NCI-H2227 treated with DMSO at 0.1 percent for 48 hours (cell line): ENCODE measurements around the gene UBE4B.

Experiments used
- DNase-seq: peaks from one replicate; lab custom pipeline; 2025; lab: John Stamatoyannopoulos, UW

The UBE4B gene

GRCh38 chr1:10042746-10043145 lies 10.0 kb downstream of the UBE4B start:
- DNase-seq, result no peak

- DNase-seq, result no peak
Measured at GRCh38 chr1:10045480-10046355, 13.0 kb downstream of the UBE4B start.

DNA sequence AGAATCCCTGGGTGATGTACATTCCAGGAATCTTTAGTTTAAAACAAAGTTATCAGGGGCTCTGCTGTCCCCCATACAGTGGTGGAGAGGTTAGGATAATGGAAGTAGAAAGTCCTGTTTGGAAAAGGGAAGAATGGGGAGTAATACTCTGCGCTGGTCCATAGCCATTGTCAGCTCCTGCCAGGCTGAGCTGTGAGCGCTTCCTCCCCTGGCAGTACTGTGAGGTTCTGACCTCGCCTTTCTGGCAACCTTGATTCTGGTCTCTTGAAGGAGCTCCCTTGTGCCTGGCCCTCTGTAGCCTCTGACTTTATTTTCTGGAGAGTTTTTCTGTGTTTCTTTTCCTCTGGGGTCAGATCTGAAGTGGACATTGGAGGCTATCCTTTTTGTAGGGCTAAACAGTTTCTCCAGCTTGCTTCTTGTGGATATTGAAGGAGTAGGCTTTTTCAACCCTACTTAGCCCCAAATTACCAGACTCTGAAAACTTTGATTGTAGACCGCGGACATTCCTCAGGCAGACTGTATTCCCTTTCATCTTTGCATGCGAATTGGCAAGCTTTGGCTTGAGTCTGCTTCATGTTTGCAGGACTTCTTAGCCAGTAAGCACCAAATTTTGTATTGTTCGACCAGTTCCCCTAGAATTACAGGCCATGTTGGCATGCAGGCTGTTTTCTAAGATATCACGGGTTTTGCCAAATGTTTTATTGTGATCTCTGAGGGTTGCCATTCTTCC lies 13.8 kb downstream of the UBE4B start:
- DNase-seq, result no peak

DNA sequence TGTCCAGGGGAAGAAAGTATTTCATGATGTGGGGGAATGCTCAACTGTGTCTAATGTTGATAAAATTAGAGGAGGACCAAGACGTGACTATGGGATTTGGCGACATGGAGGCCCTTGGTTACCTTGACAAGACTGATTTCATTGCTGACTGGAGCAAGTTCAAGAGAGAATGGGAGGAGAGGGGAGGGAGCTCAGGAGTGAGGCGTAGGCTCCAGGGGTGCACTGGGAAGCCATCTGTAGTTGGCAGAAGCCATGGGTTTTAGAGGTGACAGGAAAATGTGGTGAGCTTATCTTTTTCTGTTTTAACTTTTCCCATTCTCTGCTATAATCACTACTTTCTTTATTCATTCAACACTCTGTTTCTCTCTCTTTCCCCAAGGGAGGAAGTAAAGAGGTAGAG lies 15.8 kb downstream of the UBE4B start:
- DNase-seq, result no peak

- DNase-seq, result no peak
Measured at GRCh38 chr1:10050611-10051010, 17.9 kb downstream of the UBE4B start.

- DNase-seq, result no peak
Measured at GRCh38 chr1:10051656-10052055, 18.9 kb downstream of the UBE4B start.

- DNase-seq, result no peak
Measured at GRCh38 chr1:10052347-10052746, 19.6 kb downstream of the UBE4B start.

DNA sequence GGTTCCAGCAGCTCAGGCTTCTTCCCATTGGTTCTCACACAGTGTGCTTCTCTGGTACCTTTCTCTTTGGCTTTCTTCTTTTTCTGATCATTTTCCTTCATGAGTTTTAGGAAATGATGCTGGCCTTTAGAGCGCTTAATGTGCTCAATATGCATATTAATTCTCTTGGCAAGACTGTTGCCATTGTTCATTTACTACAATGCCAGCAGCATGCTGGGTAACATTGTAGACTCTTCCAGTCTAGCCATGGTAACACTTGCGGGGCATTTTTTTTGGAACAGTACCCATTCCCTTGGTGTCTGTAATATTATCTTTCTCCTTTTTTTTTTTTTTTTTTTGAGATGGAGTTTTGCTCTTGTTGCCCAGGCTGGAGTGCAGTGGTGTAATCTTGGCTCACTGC lies 21.7 kb downstream of the UBE4B start:
- DNase-seq, result no peak

DNA sequence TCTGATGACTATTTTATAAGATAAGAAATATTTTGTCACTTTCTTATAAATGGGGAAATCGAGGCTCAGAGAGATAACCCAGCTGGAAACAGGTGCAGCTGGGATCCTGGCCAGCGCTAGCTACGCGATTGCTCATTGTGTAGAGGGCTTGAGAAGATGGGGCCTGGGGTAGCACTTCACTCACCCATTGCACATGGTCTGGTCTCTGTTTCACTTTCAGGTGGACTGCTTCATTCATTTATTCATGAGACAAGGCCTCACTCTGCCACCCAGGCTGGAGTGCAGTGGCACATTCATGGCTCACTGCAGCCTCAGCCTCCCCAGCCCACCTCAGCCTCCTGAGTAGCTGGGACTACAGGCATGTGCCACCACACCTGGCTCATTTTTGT lies 23.8 kb downstream of the UBE4B start:
- no peak for DNase-seq

GRCh38 chr1:10057343-10057742 lies 24.6 kb downstream of the UBE4B start:
- DNase-seq, result no peak

- no peak for DNase-seq
Measured at GRCh38 chr1:10057796-10058195, 25.0 kb downstream of the UBE4B start.

- DNase-seq, result no peak
Measured at GRCh38 chr1:10059342-10059718, 26.6 kb downstream of the UBE4B start.

DNA sequence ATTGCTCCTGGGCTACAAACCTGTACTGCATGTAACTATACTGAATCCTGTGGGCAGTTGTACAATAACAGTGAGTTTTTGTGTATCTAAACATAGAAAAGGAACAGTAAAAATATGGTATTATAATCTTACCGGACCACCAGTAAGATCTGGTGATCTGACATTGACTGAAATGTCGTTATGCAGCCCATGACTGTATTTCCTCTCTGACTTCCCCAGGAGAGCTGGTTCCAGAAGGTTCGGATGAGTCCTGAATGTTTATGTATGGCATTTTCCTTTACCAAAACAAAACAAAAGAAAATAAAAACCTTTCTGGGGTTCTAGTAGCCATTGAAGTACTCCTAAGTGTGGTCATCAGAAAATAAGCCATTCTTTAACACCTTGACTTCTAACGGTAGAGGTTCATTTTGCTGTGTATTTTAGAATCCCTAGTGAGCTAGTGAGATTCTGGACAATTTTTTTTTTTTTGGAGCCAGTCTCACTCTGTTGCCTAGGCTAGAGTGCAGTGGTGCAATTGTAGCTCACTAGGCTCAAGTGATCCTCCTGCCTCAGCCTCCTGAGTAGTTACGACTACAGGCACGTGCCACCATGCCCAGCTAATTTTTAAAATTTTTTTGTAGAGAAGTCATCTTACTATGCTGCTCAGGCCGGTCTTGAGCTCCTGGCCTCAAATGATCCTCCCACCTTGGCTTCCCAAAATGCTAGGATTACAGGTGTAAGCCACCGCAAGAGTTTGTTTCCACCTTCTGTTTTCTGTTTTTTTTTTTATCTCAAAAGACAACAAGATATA lies 27.7 kb downstream of the UBE4B start:
- no peak for DNase-seq

- no peak for DNase-seq
Measured at GRCh38 chr1:10061276-10061675, 28.5 kb downstream of the UBE4B start.

DNA sequence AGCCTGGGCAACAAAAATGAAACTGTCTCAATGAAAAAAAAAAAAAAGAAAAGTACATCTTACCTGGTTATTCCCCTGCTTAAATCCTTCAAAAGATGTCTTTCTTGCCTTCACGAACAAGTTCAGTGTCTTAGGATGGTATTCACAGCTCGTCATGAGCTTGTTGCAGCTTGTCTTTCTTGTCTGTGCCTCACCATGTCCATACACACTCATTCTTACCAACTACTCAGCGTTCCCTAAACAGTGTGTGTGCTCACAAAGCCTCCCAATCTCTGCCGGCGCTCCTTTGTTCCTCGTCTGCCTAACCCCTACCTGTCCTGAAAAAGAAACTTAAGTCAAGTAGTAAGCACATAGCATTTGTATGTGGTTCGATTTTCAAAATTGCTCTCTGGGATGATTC lies 31.1 kb downstream of the UBE4B start:
- no peak for DNase-seq

DNA sequence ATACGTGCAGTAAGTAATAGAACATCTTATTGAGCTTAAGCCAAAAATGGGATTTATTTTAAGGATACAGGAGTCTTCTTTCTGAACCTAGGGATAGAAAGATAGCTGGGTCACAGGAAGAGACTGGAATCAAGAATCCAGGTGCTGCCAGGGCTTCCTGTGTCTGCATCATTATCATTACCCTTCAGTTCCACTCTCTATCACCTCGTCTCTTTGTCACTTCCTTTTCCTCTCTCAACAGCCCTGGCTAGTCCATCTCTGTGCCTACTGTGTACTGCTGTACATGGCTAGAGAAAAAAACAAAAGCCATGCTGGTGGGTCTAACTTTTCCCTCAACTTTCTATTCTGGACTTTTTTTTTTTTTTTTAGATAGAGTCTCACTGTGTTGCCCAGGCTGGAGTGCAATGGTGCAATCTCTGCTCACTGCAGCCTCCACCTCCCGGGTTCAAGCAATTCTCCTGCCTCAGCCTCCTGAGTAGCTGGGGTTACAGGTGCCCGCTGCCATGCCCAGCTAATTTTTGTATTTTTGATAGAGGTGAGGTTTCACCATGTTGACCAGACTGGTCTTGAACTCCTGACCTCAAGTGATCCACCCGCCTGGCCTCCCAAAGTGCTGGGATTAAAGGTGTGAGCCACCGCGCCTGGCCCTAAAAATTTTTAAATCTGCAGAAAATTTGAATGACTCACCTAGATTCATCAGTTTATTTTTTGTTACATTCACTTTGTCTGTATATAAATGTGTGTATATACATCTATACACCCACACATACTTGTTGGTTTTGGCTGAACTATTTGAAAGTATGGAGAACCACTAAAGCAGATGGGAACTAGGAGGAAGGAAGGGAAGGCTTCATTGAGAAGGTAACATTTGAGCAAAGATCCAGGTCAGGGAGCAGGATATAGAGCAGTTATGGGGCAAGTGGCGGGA lies 31.9 kb downstream of the UBE4B start:
- DNase-seq, result no peak

- DNase-seq, result no peak
Measured at GRCh38 chr1:10065344-10065685, 32.6 kb downstream of the UBE4B start.

GRCh38 chr1:10065760-10066159 lies 33.0 kb downstream of the UBE4B start:
- no peak for DNase-seq

GRCh38 chr1:10068605-10069294 lies 36.0 kb downstream of the UBE4B start:
- no peak for DNase-seq

DNA sequence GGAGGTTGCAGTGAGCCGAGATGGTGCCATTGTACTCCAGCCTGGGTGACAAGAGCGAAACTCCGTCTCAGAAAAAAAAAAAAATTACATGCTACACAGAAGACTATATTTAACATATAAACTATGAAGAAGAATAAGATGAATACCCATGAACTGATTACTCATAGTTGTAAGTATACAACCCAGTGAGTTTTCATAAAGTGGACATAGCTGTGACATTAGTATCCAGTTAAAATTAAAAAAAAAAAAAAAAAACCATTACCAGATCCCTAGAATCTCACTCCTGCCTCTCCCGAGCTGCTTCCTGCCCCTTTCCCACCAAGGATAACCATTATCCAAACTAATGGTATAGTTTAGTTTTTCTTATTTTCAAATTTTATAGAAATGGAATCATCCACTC lies 37.4 kb downstream of the UBE4B start:
- DNase-seq, result no peak

GRCh38 chr1:10071640-10072039 lies 38.9 kb downstream of the UBE4B start:
- no peak for DNase-seq
